Activated B cell treated with CpG ODN at 0.5 μM for 24 hours (primary cell): ENCODE data around the gene PLSCR3. TPM values are rescaled to one million over a fixed set of nuclear protein-coding genes. Genes with fewer than 3 reads are reported as not detected.

Experiments used
- ATAC-seq: fragments of 200-7000 bp; cut with Tn5 transposase; one replicate; pipeline ENCODE4 v1.10.0; 2021; ENCODE audit warnings: low read depth, mild to moderate bottlenecking, moderate library complexity
- CTCF ChIA-PET: fragments of 350-600 bp; sonication (Branson Sonifier 250); formaldehyde crosslinking; loops from one replicate; lab custom pipeline; 2021; ENCODE audit warnings: antibody characterized with exemption; lab: Charles Lee
- POLR2A ChIA-PET: fragments of 350-600 bp; sonication (Branson Sonifier 250); formaldehyde crosslinking; loops from one replicate; lab custom pipeline; 2021; ENCODE audit warnings: antibody characterized with exemption; lab: Charles Lee
- DNase-seq: peaks from one replicate; pipeline ENCODE4 v3.0.0; 2022
- H3K27ac Mint-ChIP-seq: one replicate; pipeline ENCODE4 v1.8.0; 2020; ENCODE audit warnings: mixed read lengths
- H3K27me3 Mint-ChIP-seq: one replicate; pipeline ENCODE4 v1.8.0; 2021; ENCODE audit warnings: mixed read lengths
- H3K36me3 Mint-ChIP-seq: one replicate; pipeline ENCODE4 v1.8.0; 2021; ENCODE audit warnings: low read depth, mixed read lengths
- H3K4me1 Mint-ChIP-seq: one replicate; pipeline ENCODE4 v1.8.0; 2021; ENCODE audit warnings: mixed read lengths
- H3K4me3 Mint-ChIP-seq: one replicate; pipeline ENCODE4 v1.8.0; 2020; ENCODE audit warnings: mild to moderate bottlenecking, mixed read lengths
- H3K9me3 Mint-ChIP-seq: one replicate; pipeline ENCODE4 v1.8.0; 2020; ENCODE audit warnings: mixed read lengths
- intact Hi-C: fragments of 100-400 bp; cut with micrococcal nuclease; formaldehyde crosslinking; loops from one replicate; pipeline ENCODE4 v1.15.1; 2024
- total RNA-seq: library from RNA; stranded (reverse); gene quantifications from 2 replicates; pipeline ENCODE4 v1.2.3, GENCODE V29; 2022
- TF ChIP-seq, protein P1 (sequence below): fragments of 200-600 bp; IDR thresholded peaks from one replicate; pipeline ENCODE4 v1.8.0; 2022; ENCODE audit warnings: antibody characterized with exemption, mild to moderate bottlenecking

Gene PLSCR3
- total RNA-seq, 1 donor from 2014 or later = 35.2 TPM

DNA sequence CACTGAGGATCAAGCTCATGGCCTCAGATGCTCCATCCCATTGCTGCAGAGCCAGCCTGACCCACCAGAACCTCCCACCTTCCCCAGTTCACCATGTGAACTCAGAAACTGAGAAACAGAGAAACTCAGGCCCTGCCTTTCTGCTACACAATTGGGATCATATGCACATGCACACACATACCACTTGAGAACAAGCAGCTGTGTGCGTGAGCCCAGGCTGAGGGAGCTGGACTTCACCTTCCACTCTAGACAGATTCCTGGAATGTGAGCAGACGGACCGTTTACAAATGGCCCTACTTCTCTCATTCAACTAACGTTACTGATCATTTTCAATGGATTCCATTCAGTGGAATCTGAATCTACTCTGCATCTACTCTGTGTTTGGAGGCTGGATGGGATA is 29.4 kb upstream of the PLSCR3 start:
- no peak for ATAC-seq
- Mint-ChIP-seq H3K27ac (no peak overlapping the region), H3K4me3 (no peak overlapping the region), H3K9me3 (no peaks in the 10 kb centered on the region), H3K36me3 (no peaks in the 10 kb centered on the region), H3K27me3 (peaks cover 9% of the 10 kb centered on the region), H3K4me1 (no peaks in the 10 kb centered on the region)
- intact Hi-C loops = no loop called here
- ChIA-PET POLR2A (interaction anchor here (0.5 to 1.4 kb wide), 3 partner anchors 17 to 262 kb away, joined by 3 to 5 read pairs (median 3); no protein-coding TSS in a partner anchor), CTCF (interaction anchor here (1.8 kb wide), 1 partner anchor 13 kb away, joined by 6 read pairs; no protein-coding TSS in a partner anchor)
- DNase-seq = no peak
- TF ChIP-seq, protein P1, sequence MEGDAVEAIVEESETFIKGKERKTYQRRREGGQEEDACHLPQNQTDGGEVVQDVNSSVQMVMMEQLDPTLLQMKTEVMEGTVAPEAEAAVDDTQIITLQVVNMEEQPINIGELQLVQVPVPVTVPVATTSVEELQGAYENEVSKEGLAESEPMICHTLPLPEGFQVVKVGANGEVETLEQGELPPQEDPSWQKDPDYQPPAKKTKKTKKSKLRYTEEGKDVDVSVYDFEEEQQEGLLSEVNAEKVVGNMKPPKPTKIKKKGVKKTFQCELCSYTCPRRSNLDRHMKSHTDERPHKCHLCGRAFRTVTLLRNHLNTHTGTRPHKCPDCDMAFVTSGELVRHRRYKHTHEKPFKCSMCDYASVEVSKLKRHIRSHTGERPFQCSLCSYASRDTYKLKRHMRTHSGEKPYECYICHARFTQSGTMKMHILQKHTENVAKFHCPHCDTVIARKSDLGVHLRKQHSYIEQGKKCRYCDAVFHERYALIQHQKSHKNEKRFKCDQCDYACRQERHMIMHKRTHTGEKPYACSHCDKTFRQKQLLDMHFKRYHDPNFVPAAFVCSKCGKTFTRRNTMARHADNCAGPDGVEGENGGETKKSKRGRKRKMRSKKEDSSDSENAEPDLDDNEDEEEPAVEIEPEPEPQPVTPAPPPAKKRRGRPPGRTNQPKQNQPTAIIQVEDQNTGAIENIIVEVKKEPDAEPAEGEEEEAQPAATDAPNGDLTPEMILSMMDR = no peak

DNA sequence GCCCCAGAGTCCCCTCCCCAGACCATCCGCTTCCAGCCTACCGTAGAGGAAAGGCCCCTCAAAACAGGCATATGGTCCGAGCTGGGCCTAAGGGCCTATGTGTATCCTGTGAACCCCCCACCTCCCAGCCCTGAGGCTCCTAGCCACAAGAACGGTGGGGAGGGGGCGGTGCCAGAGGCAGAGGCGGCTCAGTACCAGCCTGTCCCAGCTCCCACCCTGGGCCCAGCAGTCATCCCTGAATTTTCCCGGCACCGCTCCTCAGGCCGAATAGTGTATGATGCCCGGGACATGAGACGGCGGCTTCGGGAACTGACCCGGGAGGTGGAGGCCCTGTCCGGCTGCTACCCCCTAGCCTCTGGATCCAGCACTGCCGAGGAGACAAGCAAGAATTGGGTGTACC is 26.9 kb upstream of the PLSCR3 start:
- Mint-ChIP-seq H3K9me3 (no peaks in the 10 kb centered on the region), H3K4me1 (no peaks in the 10 kb centered on the region), H3K27me3 (peaks cover 7% of the 10 kb centered on the region), H3K27ac (no peak overlapping the region), H3K36me3 (no peaks in the 10 kb centered on the region), H3K4me3 (no peak overlapping the region)
- intact Hi-C loops = no loop called here
- DNase-seq (no peak), ATAC-seq (no peak)
- ChIA-PET CTCF (no interaction called here), POLR2A (interaction anchor here (0.9 kb wide), 1 partner anchor 17 kb away, joined by 4 read pairs; the partner anchor contains the start of gene TMEM256)
- TF ChIP-seq, protein P1 = no peak

DNA sequence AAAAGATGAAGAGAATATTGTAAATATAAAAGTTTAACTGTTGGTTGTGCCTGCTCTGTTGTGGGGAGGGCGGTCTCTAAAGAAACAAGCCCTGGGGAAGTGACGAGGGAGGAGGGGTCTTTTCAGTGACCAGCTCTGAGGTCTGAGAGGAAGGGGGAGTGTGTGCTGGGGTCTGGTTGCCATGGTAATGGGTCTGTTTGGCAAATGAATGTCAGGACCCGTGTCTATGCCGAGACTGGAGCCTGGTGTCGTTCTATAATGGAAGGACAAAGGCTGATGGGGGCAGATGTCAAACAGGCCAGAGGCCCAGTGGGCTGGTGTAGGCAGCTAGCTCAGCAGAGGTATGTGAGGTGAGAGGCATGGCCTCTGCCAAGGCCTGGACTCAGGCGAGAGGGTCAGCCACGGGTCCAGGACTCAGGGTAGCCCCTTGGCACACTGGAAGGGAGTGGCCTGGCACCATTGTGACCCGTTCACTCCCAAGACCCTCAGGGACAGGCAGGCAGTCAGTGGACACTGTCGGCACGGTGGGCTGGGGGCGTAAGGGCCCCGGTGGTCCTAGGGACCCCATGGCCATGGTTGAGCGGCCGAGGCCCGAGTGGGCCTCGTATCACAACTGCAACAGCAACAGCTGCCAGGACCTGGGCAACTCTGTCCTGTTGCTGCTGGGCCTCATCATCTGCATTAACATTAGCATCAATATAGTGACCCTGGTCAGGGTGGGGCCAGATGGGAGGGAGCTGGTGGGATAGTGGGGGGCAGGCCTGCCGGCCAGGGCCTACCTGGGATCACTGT is 25.7 kb upstream of the PLSCR3 start, which contains the start of gene SPEM1:
SPEM1 (plus strand) TSS at position 506 of the 792 bp plus-strand sequence; CDS start at position 567, 61 bp downstream.
- H3K27ac Mint-ChIP-seq = no peak within 1 kb of the TSS
- ATAC-seq (no peak), DNase-seq (no peak)
- intact Hi-C loops = no loop called here
- H3K4me1 Mint-ChIP-seq = no peaks in the 10 kb centered on the region
- ChIA-PET CTCF (no interaction called here), POLR2A (interaction anchor here (0.9 kb wide), 1 partner anchor 16 kb away, joined by 4 read pairs; the partner anchor contains the start of gene TMEM256)
- peaks cover 6% of the 10 kb centered on the region for H3K27me3 Mint-ChIP-seq
- no peak within 1 kb of the TSS for H3K4me3 Mint-ChIP-seq
- no peaks in the 10 kb centered on the region for H3K9me3 Mint-ChIP-seq
- TF ChIP-seq, protein P1 = no peak
- no peaks in the 10 kb centered on the region for H3K36me3 Mint-ChIP-seq

DNA sequence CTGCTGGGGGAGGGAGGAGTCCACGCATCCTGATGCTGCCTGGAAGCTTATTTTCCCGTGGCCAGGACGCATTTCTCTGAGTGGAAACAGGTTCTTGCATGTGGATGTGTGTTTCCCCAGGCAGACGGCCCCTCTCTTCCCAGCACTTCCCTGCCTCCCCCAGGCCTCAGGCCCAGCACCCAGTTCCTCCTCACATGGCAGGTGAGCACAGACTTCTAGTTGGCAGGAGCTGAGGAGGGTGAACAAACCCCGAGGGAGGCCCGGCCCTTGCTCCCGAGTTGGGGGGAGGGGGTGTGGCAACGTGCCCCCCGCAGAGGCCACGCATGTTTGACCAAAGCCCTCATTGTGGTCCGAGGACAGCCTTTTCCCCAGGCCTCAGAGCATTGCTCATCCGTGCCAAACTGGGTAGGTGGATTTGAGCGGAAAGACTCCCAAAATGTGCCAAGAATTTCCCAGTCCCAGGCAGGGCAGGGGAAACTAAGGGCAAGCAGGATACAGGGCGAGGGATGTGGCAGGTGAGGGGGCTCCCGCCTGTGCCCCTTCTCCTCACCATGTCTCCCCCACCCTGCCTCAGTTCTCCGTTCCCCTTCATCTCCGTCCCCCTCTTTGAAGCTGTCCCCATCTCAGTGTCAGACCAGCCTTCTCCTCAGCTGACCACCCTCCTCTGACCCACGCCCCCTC is 24.3 kb upstream of the PLSCR3 start:
- DNase-seq (no peak), ATAC-seq (no peak)
- ChIA-PET CTCF (no interaction called here), POLR2A (interaction anchor here (0.6 kb wide), 1 partner anchor 173 kb away, joined by 3 read pairs; no protein-coding TSS in a partner anchor)
- Mint-ChIP-seq H3K36me3 (no peaks in the 10 kb centered on the region), H3K9me3 (no peaks in the 10 kb centered on the region), H3K4me1 (no peaks in the 10 kb centered on the region), H3K27me3 (peaks cover 3% of the 10 kb centered on the region), H3K4me3 (no peak overlapping the region), H3K27ac (no peak overlapping the region)
- intact Hi-C loops = no loop called here
- TF ChIP-seq, protein P1 = no peak
